Measurements from ENCODE around the gene NTN5. TPM values are rescaled to one million over a fixed set of nuclear protein-coding genes. Genes with fewer than 3 reads are reported as not detected.
"Not testable (repeated sequence)": the region's sequence is repeated elsewhere in the genome, so short reads cannot be mapped to it uniquely, and the experiment has no call there.

NTN5 gene
- polyA plus RNA-seq (2013, experiment 1 of 2), result 0.10 TPM
- polyA plus RNA-seq (2013, experiment 2 of 2), result 0.44 TPM

GRCh38 chr19:48672994-48673393 lies at the start of gene NTN5:
TSS of gene NTN5 (minus strand) at chr19:48673017. CDS start at chr19:48670986, 2,031 bp downstream.
- 45% methylated on average over 25 of the region's 25 CpGs for whole genome bisulfite sequencing
- Histone ChIP-seq H3K9ac (ENCODE audit: low read depth, low read length) (no peak within 1 kb of the TSS), H3K9me3 (ENCODE audit: insufficient read depth, low read depth, low read length) (no peaks in the 10 kb centered on the region), H3K36me3 (ENCODE audit: insufficient read depth, low read length) (no peaks in the 10 kb centered on the region), H3K27me3 (ENCODE audit: insufficient read depth, low read length) (peaks cover 11% of the 10 kb centered on the region), H3K4me1 (ENCODE audit: insufficient read depth, low read length) (peaks cover 25% of the 10 kb centered on the region), H3K4me3 (ENCODE audit: low read length) (peak within 1 kb of the TSS; percentile 26; the same call in 1 of the 2 replicates), H3K27ac (ENCODE audit: low read depth, low read length) (no peak within 1 kb of the TSS)

- H3K36me3 ChIP-seq (ENCODE audit: insufficient read depth, low read length), result no peaks in the 10 kb centered on the region
- H3K4me1 ChIP-seq (ENCODE audit: insufficient read depth, low read length), result peaks cover 11% of the 10 kb centered on the region; the same call in 1 of the 2 replicates
These were observed 49.4 kb upstream of the NTN5 start for GRCh38 chr19:48722196-48722708.

GRCh38 chr19:48720613-48721296 lies 47.9 kb upstream of the NTN5 start:
- Histone ChIP-seq H3K27ac (ENCODE audit: low read depth, low read length) (peak overlapping the region; percentile 75), H3K9ac (ENCODE audit: low read depth, low read length) (peak overlapping the region; percentile 84), H3K36me3 (ENCODE audit: insufficient read depth, low read length) (no peaks in the 10 kb centered on the region), H3K27me3 (ENCODE audit: insufficient read depth, low read length) (no peaks in the 10 kb centered on the region), H3K4me1 (ENCODE audit: insufficient read depth, low read length) (peaks cover 19% of the 10 kb centered on the region), H3K4me3 (ENCODE audit: low read length) (peak overlapping the region; percentile 82), H3K9me3 (ENCODE audit: insufficient read depth, low read depth, low read length) (no peaks in the 10 kb centered on the region)
- under 1% methylated on average over 39 of the region's 42 CpGs for WGBS

More at GRCh38 chr19:48722196-48722708, 49.4 kb upstream of the NTN5 start:
- no peaks in the 10 kb centered on the region for H3K9me3 ChIP-seq (ENCODE audit: insufficient read depth, low read depth, low read length)
- H3K27me3 ChIP-seq (ENCODE audit: insufficient read depth, low read length), result no peaks in the 10 kb centered on the region
- no peak overlapping the region for H3K9ac ChIP-seq (ENCODE audit: low read depth, low read length)
- WGBS, result 92% methylated on average over 11 of the region's 11 CpGs
- H3K27ac ChIP-seq (ENCODE audit: low read depth, low read length), result no peak overlapping the region
- no peak overlapping the region for H3K4me3 ChIP-seq (ENCODE audit: low read length)

DNA sequence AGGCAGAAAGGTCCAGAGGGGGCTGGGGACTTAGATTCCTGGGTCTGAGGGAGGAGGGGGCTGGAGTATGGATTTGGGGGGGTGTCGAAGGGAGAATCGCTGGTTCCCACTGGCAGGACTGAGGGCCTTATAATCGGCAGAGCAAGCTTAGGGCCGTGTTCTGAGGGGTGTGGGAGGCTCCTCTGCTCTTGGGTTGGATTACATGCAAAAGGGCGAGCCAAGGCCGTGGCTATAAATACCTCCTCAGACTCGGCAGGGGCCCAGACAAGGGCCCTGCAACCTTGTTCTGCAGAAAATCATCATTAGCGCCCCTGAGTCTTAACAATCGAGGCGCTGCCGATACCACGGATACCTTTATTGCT lies 47.4 kb upstream of the NTN5 start:
- Histone ChIP-seq H3K27ac (ENCODE audit: low read depth, low read length) (no peak overlapping the region), H3K9me3 (ENCODE audit: insufficient read depth, low read depth, low read length) (no peaks in the 10 kb centered on the region), H3K36me3 (ENCODE audit: insufficient read depth, low read length) (no peaks in the 10 kb centered on the region), H3K27me3 (ENCODE audit: insufficient read depth, low read length) (no peaks in the 10 kb centered on the region), H3K4me3 (ENCODE audit: low read length) (peak overlapping the region; percentile 82), H3K9ac (ENCODE audit: low read depth, low read length) (no peak overlapping the region), H3K4me1 (ENCODE audit: insufficient read depth, low read length) (peaks cover 20% of the 10 kb centered on the region)
- WGBS, result 28% methylated on average over 12 of the region's 12 CpGs

DNA sequence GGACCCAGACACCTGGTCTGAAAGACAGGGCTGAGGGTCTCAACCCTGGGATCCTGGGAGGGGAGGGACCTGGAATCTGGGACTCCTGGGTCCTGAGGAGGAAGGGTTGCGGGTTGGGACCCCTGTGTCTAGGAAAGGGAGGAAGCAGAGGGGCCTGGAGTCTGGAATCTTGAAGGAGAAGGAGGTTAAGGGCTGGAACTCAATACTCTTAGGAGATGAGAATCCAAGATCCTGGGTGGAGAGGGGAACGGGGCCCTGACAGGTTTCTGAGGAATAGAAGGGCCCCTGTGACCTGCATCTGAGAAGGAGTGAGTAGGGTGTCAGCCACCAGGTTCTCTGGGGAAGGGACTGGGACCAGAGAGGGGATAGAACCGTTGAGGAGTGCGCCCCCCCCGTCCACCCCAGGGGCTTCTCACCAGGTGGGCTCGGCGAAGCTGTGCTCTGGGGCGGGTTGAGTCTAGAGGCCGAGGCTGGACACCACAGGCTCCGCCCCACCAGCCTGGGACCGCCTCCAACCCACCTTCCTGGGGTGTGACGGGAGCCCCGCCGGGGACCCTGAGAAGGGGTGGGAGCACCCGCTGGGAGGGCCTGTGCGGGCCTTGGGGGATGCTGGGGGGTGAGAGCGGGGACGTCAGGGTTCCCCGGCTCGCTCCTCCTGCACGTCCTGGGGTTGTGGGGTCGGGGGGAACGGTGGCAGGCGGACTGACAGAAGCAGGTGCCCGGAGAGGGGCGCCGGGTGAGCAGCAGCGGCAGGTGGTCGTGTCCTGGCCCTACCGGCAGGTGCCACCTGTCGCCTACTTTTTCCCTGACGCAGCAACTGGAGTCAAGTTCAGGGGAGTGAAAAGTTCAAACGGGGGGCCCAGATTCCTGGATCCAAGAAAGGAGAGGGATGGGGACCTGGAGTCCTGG lies 46.7 kb upstream of the NTN5 start, which contains the start of gene MAMSTR:
Gene MAMSTR, minus strand, starts transcription at position 463 of the 909 bp plus-strand sequence. CDS start 694 bp downstream, outside the sequence.
- H3K36me3 ChIP-seq (ENCODE audit: insufficient read depth, low read length), result no peaks in the 10 kb centered on the region
- peaks cover 26% of the 10 kb centered on the region for H3K4me1 ChIP-seq (ENCODE audit: insufficient read depth, low read length)
- no peaks in the 10 kb centered on the region for H3K9me3 ChIP-seq (ENCODE audit: insufficient read depth, low read depth, low read length)
- no peaks in the 10 kb centered on the region for H3K27me3 ChIP-seq (ENCODE audit: insufficient read depth, low read length)
- 81% methylated on average over 33 of the region's 33 CpGs for WGBS
- H3K27ac ChIP-seq (ENCODE audit: low read depth, low read length), result no peak within 1 kb of the TSS
- H3K4me3 ChIP-seq (ENCODE audit: low read length), result peak within 1 kb of the TSS; percentile 82
- no peak within 1 kb of the TSS for H3K9ac ChIP-seq (ENCODE audit: low read depth, low read length)

- Histone ChIP-seq H3K9ac (ENCODE audit: low read depth, low read length) (no peak overlapping the region), H3K4me3 (ENCODE audit: low read length) (no peak overlapping the region), H3K36me3 (ENCODE audit: insufficient read depth, low read length) (no peaks in the 10 kb centered on the region), H3K9me3 (ENCODE audit: insufficient read depth, low read depth, low read length) (no peaks in the 10 kb centered on the region), H3K27ac (ENCODE audit: low read depth, low read length) (no peak overlapping the region), H3K4me1 (ENCODE audit: insufficient read depth, low read length) (peaks cover 26% of the 10 kb centered on the region), H3K27me3 (ENCODE audit: insufficient read depth, low read length) (no peaks in the 10 kb centered on the region)
- 57% methylated on average over 15 of the region's 15 CpGs for WGBS
These were observed 46.0 kb upstream of the NTN5 start for GRCh38 chr19:48718711-48719231.

DNA sequence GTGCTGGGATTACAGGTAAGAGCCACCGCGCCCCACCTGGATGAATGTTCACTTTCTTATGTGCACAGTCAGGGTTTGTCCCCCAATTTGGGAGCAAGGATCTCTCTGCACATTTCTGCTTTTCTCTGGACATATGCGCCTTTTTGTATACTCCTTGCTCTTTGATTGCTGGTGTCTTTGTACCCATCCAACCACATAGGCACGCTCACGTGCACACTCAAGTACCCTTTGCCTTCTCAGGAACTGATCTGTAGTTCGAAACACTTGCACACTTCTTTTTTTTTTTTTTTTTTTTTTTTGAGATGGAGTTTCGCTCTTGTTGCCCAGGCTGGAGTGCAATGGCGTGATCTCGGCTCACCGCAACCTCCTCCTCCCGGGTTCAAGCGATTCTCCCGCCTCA lies 45.3 kb upstream of the NTN5 start:
- H3K36me3 ChIP-seq (ENCODE audit: insufficient read depth, low read length); H3K27me3 ChIP-seq (ENCODE audit: insufficient read depth, low read length); H3K9me3 ChIP-seq (ENCODE audit: insufficient read depth, low read depth, low read length); H3K27ac ChIP-seq (ENCODE audit: low read depth, low read length); H3K9ac ChIP-seq (ENCODE audit: low read depth, low read length); H3K4me3 ChIP-seq (ENCODE audit: low read length): not testable (repeated sequence)
- peaks cover 26% of the 10 kb centered on the region for H3K4me1 ChIP-seq (ENCODE audit: insufficient read depth, low read length)
- WGBS, result 94% methylated on average over 13 of the region's 13 CpGs

GRCh38 chr19:48716562-48717291 lies 43.9 kb upstream of the NTN5 start:
- peaks cover 29% of the 10 kb centered on the region for H3K4me1 ChIP-seq (ENCODE audit: insufficient read depth, low read length)
- H3K36me3 ChIP-seq (ENCODE audit: insufficient read depth, low read length), result no peaks in the 10 kb centered on the region
- no peak overlapping the region for H3K27ac ChIP-seq (ENCODE audit: low read depth, low read length)
- peak overlapping the region; percentile 30 for H3K4me3 ChIP-seq (ENCODE audit: low read length)
- no peak overlapping the region for H3K9ac ChIP-seq (ENCODE audit: low read depth, low read length)
- 15% methylated on average over 24 of the region's 24 CpGs for WGBS
- H3K27me3 ChIP-seq (ENCODE audit: insufficient read depth, low read length), result no peaks in the 10 kb centered on the region
- H3K9me3 ChIP-seq (ENCODE audit: insufficient read depth, low read depth, low read length), result no peaks in the 10 kb centered on the region

DNA sequence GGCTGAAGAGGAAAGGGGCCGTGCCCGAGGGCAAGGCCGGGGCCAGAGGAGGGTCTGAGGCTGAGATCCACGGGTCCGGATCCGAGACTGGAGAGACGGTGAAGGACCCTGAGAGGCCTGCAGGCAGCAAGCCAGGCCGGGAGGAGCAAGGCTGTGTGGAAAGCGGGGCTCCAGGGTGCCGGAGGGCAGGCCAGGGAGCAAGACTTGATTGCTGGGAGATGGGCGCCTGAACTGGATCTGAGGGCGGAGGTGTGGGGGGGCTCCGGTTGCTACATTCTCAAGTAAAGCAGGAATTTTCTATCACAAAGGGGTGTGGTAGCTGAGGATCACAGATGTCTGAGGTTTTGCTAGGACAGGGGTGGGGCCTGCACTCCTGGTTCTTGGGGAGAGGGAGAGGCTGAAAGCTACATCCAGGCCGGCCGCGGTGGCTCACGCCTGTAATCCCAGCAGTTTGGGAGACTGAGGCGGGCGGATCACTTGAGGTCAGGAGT lies 42.9 kb upstream of the NTN5 start:
- no peak overlapping the region for H3K4me3 ChIP-seq (ENCODE audit: low read length)
- peaks cover 29% of the 10 kb centered on the region for H3K4me1 ChIP-seq (ENCODE audit: insufficient read depth, low read length)
- no peaks in the 10 kb centered on the region for H3K27me3 ChIP-seq (ENCODE audit: insufficient read depth, low read length)
- 88% methylated on average over 19 of the region's 19 CpGs for WGBS
- no peak overlapping the region for H3K9ac ChIP-seq (ENCODE audit: low read depth, low read length)
- no peaks in the 10 kb centered on the region for H3K9me3 ChIP-seq (ENCODE audit: insufficient read depth, low read depth, low read length)
- H3K36me3 ChIP-seq (ENCODE audit: insufficient read depth, low read length), result no peaks in the 10 kb centered on the region
- H3K27ac ChIP-seq (ENCODE audit: low read depth, low read length), result no peak overlapping the region
